Activated T-helper 17 cell treated with anti-CD3 and anti-CD28 coated beads, Interleukin-2, amount 50 U/mL, for 72 hours (primary cell): ENCODE measurements around the gene THSD7B. TPM values are rescaled to one million over a fixed set of nuclear protein-coding genes. Genes with fewer than 3 reads are reported as not detected.
"Not testable (repeated sequence)": the region's sequence is repeated elsewhere in the genome, so short reads cannot be mapped to it uniquely, and the experiment has no call there.

ENCODE experiments used
- ATAC-seq: fragments of 150-1000 bp; cut with Tn5 transposase; replicated peaks from 2 replicates; pipeline ENCODE4 v1.10.0; 2021; ENCODE audit warnings: mild to moderate bottlenecking, moderate library complexity
- H3K27ac Mint-ChIP-seq: one replicate; pipeline ENCODE4 v1.8.0; 2022; ENCODE audit warnings: mixed read lengths
- H3K27me3 Mint-ChIP-seq: one replicate; pipeline ENCODE4 v1.8.0; 2022; ENCODE audit warnings: mixed read lengths
- H3K36me3 Mint-ChIP-seq: one replicate; pipeline ENCODE4 v1.8.0; 2022; ENCODE audit warnings: low read depth, mild to moderate bottlenecking, mixed read lengths
- H3K4me1 Mint-ChIP-seq: one replicate; pipeline ENCODE4 v1.8.0; 2022; ENCODE audit warnings: mixed read lengths
- H3K4me3 Mint-ChIP-seq: one replicate; pipeline ENCODE4 v1.8.0; 2022; ENCODE audit warnings: mild to moderate bottlenecking, mixed read lengths
- H3K9me3 Mint-ChIP-seq: one replicate; pipeline ENCODE4 v1.8.0; 2022; ENCODE audit warnings: mixed read lengths
- total RNA-seq, 2 donors: library from RNA; stranded (reverse); gene quantifications; one replicate each; pipeline ENCODE4 v1.2.3, GENCODE V29; 2022

The THSD7B gene
- total RNA-seq, 2 donors from 2014 or later, result 0.05 TPM; not detected in 1

- Mint-ChIP-seq H3K27me3 (no peaks in the 10 kb centered on the region), H3K4me1 (no peaks in the 10 kb centered on the region), H3K27ac (no peak overlapping the region), H3K4me3 (no peak overlapping the region), H3K9me3 (no peaks in the 10 kb centered on the region), H3K36me3 (no peaks in the 10 kb centered on the region)
- ATAC-seq, result no peak
Measured at GRCh38 chr2:137007938-137008337, 242.6 kb downstream of the THSD7B start.

DNA sequence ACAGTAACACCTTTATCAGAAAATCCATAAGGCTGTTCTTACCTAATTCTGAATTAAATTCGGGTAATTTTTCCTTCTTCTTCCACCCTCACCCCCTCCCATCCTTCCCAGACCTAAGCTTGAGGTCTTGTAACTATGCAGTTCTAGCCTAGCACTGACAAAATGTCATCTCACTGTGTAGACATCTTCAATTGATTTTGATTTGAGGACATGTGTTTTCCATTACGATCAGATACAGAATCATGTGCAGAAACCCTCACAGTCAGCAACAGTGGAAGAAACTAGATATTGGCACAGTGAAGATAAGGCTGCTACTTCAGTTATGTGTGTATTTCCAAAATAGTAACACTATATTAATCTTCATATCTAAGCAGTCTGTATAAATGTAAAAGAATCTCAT lies 244.6 kb downstream of the THSD7B start:
- Mint-ChIP-seq H3K4me3 (no peak overlapping the region), H3K27me3 (no peaks in the 10 kb centered on the region), H3K27ac (no peak overlapping the region), H3K36me3 (no peaks in the 10 kb centered on the region), H3K9me3 (no peaks in the 10 kb centered on the region), H3K4me1 (no peaks in the 10 kb centered on the region)
- ATAC-seq, result no peak

GRCh38 chr2:137020452-137021196 lies 255.3 kb downstream of the THSD7B start:
- H3K4me1 Mint-ChIP-seq, result no peaks in the 10 kb centered on the region
- no peaks in the 10 kb centered on the region for H3K36me3 Mint-ChIP-seq
- H3K27me3 Mint-ChIP-seq, result no peaks in the 10 kb centered on the region
- no peak for ATAC-seq
- no peaks in the 10 kb centered on the region for H3K9me3 Mint-ChIP-seq
- H3K27ac Mint-ChIP-seq, result no peak overlapping the region
- no peak overlapping the region for H3K4me3 Mint-ChIP-seq

- no peaks in the 10 kb centered on the region for H3K4me1 Mint-ChIP-seq
- no peak for ATAC-seq
- H3K27me3 Mint-ChIP-seq, result no peaks in the 10 kb centered on the region
- no peaks in the 10 kb centered on the region for H3K9me3 Mint-ChIP-seq
- H3K4me3 Mint-ChIP-seq, result no peak overlapping the region
- H3K36me3 Mint-ChIP-seq, result no peaks in the 10 kb centered on the region
- no peak overlapping the region for H3K27ac Mint-ChIP-seq
Measured at GRCh38 chr2:137021763-137022162, 256.4 kb downstream of the THSD7B start.

GRCh38 chr2:137023205-137023604 lies 257.9 kb downstream of the THSD7B start:
- Mint-ChIP-seq H3K4me1 (no peaks in the 10 kb centered on the region), H3K27ac (no peak overlapping the region), H3K9me3 (no peaks in the 10 kb centered on the region), H3K27me3 (no peaks in the 10 kb centered on the region), H3K36me3 (no peaks in the 10 kb centered on the region), H3K4me3 (no peak overlapping the region)
- ATAC-seq, result no peak

DNA sequence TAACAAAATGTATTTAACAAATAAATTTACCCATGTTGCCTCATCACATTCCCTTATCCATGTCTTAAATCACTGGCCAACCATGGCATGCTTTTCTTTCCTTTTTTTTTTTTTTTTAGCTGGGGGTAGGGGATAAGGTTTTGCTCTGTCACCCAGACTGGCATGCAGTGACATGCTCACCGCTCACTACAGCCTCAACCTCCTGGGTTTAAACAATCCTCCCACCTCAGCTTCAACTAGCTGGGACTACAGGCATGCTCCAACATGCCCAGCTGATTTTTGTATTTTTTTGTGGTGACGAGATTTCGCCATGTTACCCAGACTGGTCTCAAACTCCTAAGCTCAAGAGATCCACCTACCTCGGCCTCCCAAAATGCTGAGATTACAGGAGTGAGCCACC lies 266.4 kb downstream of the THSD7B start:
- no peak for ATAC-seq
- H3K4me1 Mint-ChIP-seq, result no peaks in the 10 kb centered on the region
- no peaks in the 10 kb centered on the region for H3K9me3 Mint-ChIP-seq
- no peak overlapping the region for H3K4me3 Mint-ChIP-seq
- no peaks in the 10 kb centered on the region for H3K27me3 Mint-ChIP-seq
- no peaks in the 10 kb centered on the region for H3K36me3 Mint-ChIP-seq
- H3K27ac Mint-ChIP-seq, result no peak overlapping the region

DNA sequence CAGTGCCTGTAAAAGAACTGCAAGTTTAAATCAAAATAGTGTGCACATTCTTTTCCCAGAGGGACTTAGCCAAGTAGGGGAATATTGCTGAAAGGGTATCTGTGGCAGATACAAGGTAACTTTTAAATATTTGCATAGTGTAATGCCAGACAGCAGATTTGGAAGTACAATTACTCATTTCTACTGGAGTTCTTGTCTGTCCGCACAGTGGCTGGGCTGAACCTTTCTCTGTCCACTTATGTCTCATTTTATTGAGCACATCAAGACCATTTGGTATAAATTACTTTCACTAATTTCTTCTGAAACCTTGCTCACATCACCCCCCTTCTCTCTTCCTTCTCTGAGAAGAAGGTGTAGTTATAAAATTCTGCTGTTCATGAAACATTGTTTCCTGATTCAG lies 271.3 kb downstream of the THSD7B start:
- Mint-ChIP-seq H3K27ac (no peak overlapping the region), H3K4me1 (no peaks in the 10 kb centered on the region), H3K36me3 (no peaks in the 10 kb centered on the region), H3K9me3 (no peaks in the 10 kb centered on the region), H3K4me3 (no peak overlapping the region), H3K27me3 (peaks cover 3% of the 10 kb centered on the region)
- no peak for ATAC-seq

DNA sequence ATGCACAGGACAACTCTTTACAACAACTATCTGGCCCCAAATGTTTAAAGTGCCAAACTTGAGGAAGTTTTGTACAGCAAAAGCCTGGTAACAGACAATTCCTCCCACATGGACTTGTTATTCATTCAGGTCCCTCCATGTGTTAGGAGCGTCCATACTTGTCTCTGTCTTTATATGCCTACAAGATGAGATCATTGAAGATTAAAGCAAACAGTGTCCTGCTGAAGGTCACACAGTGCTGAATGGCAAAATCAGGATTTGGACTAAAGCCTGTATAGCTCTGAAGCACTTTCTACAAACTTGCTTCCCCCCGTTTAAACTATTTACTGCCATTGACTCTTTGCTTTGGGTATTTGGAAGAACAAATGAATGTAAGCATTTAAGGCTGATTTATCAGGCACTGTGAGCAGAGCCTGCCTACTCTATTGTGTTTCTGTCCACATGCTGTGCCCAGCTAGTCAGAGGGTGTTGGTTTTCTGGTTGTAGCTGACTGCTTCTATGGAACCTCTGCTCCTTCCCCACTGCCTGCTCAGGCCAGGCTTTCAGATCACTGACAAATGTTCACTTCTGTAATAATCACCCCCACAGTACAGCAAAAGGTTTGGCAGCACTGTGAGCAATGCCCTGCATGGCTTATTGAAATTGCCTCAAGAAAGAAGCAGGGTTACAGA lies 274.3 kb downstream of the THSD7B start:
- no peak overlapping the region for H3K27ac Mint-ChIP-seq
- H3K9me3 Mint-ChIP-seq, result no peaks in the 10 kb centered on the region
- ATAC-seq, result no peak
- H3K4me1 Mint-ChIP-seq, result no peaks in the 10 kb centered on the region
- H3K36me3 Mint-ChIP-seq, result no peaks in the 10 kb centered on the region
- peaks cover 3% of the 10 kb centered on the region for H3K27me3 Mint-ChIP-seq
- no peak overlapping the region for H3K4me3 Mint-ChIP-seq

GRCh38 chr2:137047369-137047768 lies 282.0 kb downstream of the THSD7B start:
- H3K4me1 Mint-ChIP-seq, result no peaks in the 10 kb centered on the region
- no peak overlapping the region for H3K4me3 Mint-ChIP-seq

DNA sequence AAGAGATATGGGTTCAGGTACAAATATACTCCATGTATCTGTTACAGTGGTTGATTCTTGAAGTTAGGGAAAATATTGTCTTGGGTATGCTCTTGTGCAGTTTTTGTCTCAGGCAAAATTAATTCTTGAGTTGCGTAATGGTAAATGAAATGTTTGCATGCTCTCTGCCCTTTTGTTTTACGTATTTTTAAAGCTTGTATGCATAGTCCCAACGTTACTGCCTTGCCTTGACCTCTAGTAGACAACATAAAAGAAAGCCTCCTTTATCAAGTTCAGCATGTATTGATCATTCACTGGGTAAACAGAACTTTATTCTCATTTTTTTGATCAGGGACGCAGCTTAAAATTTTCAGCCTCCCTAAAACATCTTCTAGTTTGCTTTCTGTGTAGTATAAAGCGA lies 283.1 kb downstream of the THSD7B start:
- H3K36me3 Mint-ChIP-seq, result no peaks in the 10 kb centered on the region
- no peak overlapping the region for H3K4me3 Mint-ChIP-seq
- H3K27me3 Mint-ChIP-seq, result no peaks in the 10 kb centered on the region
- H3K4me1 Mint-ChIP-seq, result no peaks in the 10 kb centered on the region
- no peak overlapping the region for H3K27ac Mint-ChIP-seq
- H3K9me3 Mint-ChIP-seq, result no peaks in the 10 kb centered on the region
- ATAC-seq, result no peak

More at GRCh38 chr2:137047369-137047768, 282.0 kb downstream of the THSD7B start:
- no peak overlapping the region for H3K27ac Mint-ChIP-seq
- no peaks in the 10 kb centered on the region for H3K9me3 Mint-ChIP-seq
- H3K27me3 Mint-ChIP-seq, result no peaks in the 10 kb centered on the region
- H3K36me3 Mint-ChIP-seq, result no peaks in the 10 kb centered on the region
- ATAC-seq, result no peak

DNA sequence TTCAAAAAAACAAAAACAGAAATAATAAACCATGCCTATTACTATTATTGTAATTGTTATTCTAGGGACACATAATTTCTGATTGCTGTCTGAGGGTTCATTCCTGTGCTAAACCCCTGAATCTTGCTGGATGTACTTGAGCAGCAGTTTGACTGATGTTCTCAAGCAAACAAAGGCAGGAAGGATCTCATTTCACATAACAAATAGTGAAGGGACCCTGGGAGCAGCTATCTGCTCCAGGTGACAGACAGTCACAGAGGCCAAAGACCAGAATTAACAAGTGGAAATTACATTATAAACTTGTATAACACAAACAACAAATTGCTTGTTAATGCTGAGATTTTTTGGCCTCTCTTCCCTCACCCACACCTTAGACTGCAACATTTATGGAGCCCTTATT lies 284.2 kb downstream of the THSD7B start:
- Mint-ChIP-seq H3K36me3 (no peaks in the 10 kb centered on the region), H3K9me3 (no peaks in the 10 kb centered on the region), H3K27ac (no peak overlapping the region), H3K4me1 (no peaks in the 10 kb centered on the region), H3K27me3 (no peaks in the 10 kb centered on the region), H3K4me3 (no peak overlapping the region)
- no peak for ATAC-seq

DNA sequence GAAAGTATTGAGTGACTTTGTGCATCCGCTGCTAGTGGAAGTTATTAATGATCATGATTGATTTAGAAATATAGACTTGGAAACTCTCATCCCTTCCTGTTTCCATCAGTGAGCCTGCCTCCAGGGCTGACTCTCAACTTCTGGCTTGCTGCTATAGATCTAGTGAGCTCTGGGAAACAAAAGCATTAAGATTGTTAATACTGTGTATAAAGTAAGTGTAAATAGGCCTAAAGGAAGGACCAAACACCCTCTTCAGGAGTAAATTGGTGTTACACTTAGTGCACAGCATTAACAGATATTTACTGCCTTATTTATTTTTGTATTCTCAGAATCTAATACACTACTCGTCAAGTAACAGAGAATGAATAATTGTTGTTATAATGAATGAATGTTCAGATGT lies 285.6 kb downstream of the THSD7B start:
- Mint-ChIP-seq H3K4me1 (no peaks in the 10 kb centered on the region), H3K4me3 (no peak overlapping the region), H3K27ac (no peak overlapping the region), H3K36me3 (no peaks in the 10 kb centered on the region), H3K27me3 (no peaks in the 10 kb centered on the region), H3K9me3 (no peaks in the 10 kb centered on the region)
- no peak for ATAC-seq

GRCh38 chr2:137051778-137052398 lies 286.5 kb downstream of the THSD7B start:
- H3K27ac Mint-ChIP-seq, result no peak overlapping the region
- H3K36me3 Mint-ChIP-seq, result no peaks in the 10 kb centered on the region
- no peak for ATAC-seq
- no peak overlapping the region for H3K4me3 Mint-ChIP-seq
- H3K27me3 Mint-ChIP-seq, result no peaks in the 10 kb centered on the region
- H3K4me1 Mint-ChIP-seq, result no peaks in the 10 kb centered on the region
- no peaks in the 10 kb centered on the region for H3K9me3 Mint-ChIP-seq

DNA sequence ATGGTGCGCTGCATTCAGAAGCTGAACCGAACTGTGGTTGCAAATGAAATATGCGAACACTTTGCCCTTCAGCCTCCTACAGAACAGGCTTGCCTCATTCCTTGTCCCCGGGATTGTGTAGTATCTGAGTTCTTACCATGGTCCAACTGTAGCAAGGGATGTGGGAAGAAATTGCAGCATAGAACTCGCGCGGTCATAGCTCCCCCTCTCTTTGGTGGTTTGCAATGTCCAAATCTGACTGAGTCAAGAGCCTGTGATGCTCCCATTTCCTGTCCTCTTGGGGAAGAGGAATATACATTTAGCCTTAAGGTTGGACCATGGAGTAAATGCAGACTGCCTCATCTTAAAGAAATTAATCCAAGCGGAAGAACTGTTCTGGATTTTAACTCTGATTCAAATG lies 291.4 kb downstream of the THSD7B start:
- no peaks in the 10 kb centered on the region for H3K27me3 Mint-ChIP-seq
- H3K4me1 Mint-ChIP-seq, result no peaks in the 10 kb centered on the region
- no peaks in the 10 kb centered on the region for H3K9me3 Mint-ChIP-seq
- H3K36me3 Mint-ChIP-seq, result no peaks in the 10 kb centered on the region
- H3K4me3 Mint-ChIP-seq, result no peak overlapping the region
- H3K27ac Mint-ChIP-seq, result no peak overlapping the region
- no peak for ATAC-seq

- H3K36me3 Mint-ChIP-seq, H3K27ac Mint-ChIP-seq, H3K4me3 Mint-ChIP-seq, ATAC-seq, H3K9me3 Mint-ChIP-seq, H3K4me1 Mint-ChIP-seq, H3K27me3 Mint-ChIP-seq: not testable (repeated sequence)
Measured at GRCh38 chr2:137076111-137076765, 310.9 kb downstream of the THSD7B start.
